CD14-positive monocyte (primary cell): ENCODE results near the gene CMTM4. TPM values are rescaled to one million over a fixed set of nuclear protein-coding genes. Genes with fewer than 3 reads are reported as not detected.
A peak's percentile ranks its signal among the peaks of the same experiment; 100 is the strongest.

Experiments
- DNase-seq, 3 donors: peaks; one replicate each; pipeline ENCODE4 v3.0.0-alpha.2; 2011 to 2022
- H2AFZ ChIP-seq: 2 replicates; pipeline ENCODE4 v1.6.0; 2012; ENCODE audit warnings: mild to moderate bottlenecking, low read depth, low read length, inconsistent platforms; ENCODE audit not compliant: insufficient read depth, poor library complexity, severe bottlenecking
- H3K27ac ChIP-seq, 2 donors: 1 replicate in 1 of 2; 2 replicates in 1 of 2; pipeline ENCODE4 v1.5.1; 2012 to 2013; ENCODE audit warnings: low read length in 2 of 2, control low read depth in 1 of 2, inconsistent platforms in 1 of 2, low read depth in 1 of 2, mild to moderate bottlenecking in 1 of 2
- H3K27me3 ChIP-seq, 2 donors: one replicate each; pipeline versions ENCODE4 v1.6.0 to v1.6.1; 2011 to 2013; ENCODE audit warnings: low read length in 2 of 2; ENCODE audit not compliant: control insufficient read depth in 2 of 2, insufficient read depth in 2 of 2
- H3K36me3 ChIP-seq, 2 donors: replicated peaks in 1 of 2; 1 replicate in 1 of 2; 2 replicates in 1 of 2; pipeline versions ENCODE4 v1.5.1 to v1.6.1; 2012 to 2013; ENCODE audit warnings: low read length in 2 of 2, control low read depth in 1 of 2, inconsistent platforms in 1 of 2, mild to moderate bottlenecking in 1 of 2; ENCODE audit not compliant: insufficient read depth in 2 of 2, control insufficient read depth in 1 of 2
- H3K4me1 ChIP-seq, 2 donors: 1 replicate in 1 of 2; 2 replicates in 1 of 2; pipeline versions ENCODE4 v1.5.1 to v1.6.1; 2012 to 2013; ENCODE audit warnings: low read length in 2 of 2, control low read depth in 1 of 2, inconsistent platforms in 1 of 2, mild to moderate bottlenecking in 1 of 2, moderate library complexity in 1 of 2; ENCODE audit not compliant: insufficient read depth in 2 of 2, control insufficient read depth in 1 of 2
- H3K4me2 ChIP-seq: replicated peaks from 2 replicates; pipeline ENCODE3; 2012; ENCODE audit warnings: low read length, moderate library complexity, mild to moderate bottlenecking; ENCODE audit not compliant: poor library complexity, severe bottlenecking; ENCODE audit errors: extremely low read depth
- H3K4me3 ChIP-seq, 3 experiments: fragments of 200-600 bp in 1 of 3; sonication (generic) in 1 of 3; replicated peaks in 1 of 3; 1 replicate in 2 of 3; 2 replicates in 1 of 3; pipeline ENCODE4 v1.5.1; 2011 to 2013; ENCODE audit warnings: low read length in 3 of 3, mild to moderate bottlenecking in 3 of 3, control low read depth in 2 of 3, low read depth in 2 of 3, inconsistent platforms in 1 of 3, moderate library complexity in 1 of 3
- H3K79me2 ChIP-seq: 2 replicates; pipeline ENCODE4 v1.6.0; 2012; ENCODE audit warnings: mild to moderate bottlenecking, control low read depth, inconsistent platforms, low read length, moderate library complexity; ENCODE audit not compliant: insufficient read depth
- H3K9ac ChIP-seq: 2 replicates; pipeline ENCODE4 v1.6.0; 2017; ENCODE audit warnings: low read length, mild to moderate bottlenecking; ENCODE audit not compliant: insufficient read depth, poor library complexity, severe bottlenecking
- H3K9me3 ChIP-seq, 2 donors: replicated peaks in 1 of 2; 1 replicate in 1 of 2; 2 replicates in 1 of 2; pipeline versions ENCODE4 v1.5.1 to v1.6.1; 2012 to 2013; ENCODE audit warnings: low read length in 2 of 2, control low read depth in 1 of 2; ENCODE audit not compliant: control insufficient read depth in 1 of 2, insufficient read depth in 1 of 2
- H4K20me1 ChIP-seq: 2 replicates; pipeline ENCODE4 v1.6.0; 2012; ENCODE audit warnings: mild to moderate bottlenecking, low read length, control low read depth, moderate library complexity; ENCODE audit not compliant: insufficient read depth
- H3K27ac Mint-ChIP-seq, 7 donors: one replicate each; pipeline ENCODE4 v1.8.0; 2020; ENCODE audit warnings: mild to moderate bottlenecking in 7 of 7, mixed read lengths in 7 of 7, moderate library complexity in 6 of 7, inconsistent platforms in 2 of 7
- H3K27me3 Mint-ChIP-seq, 3 donors: one replicate each; pipeline ENCODE4 v1.8.0; 2021 to 2022; ENCODE audit warnings: low read depth in 3 of 3, mild to moderate bottlenecking in 3 of 3, mixed read lengths in 3 of 3, moderate library complexity in 3 of 3, inconsistent platforms in 1 of 3
- H3K36me3 Mint-ChIP-seq, 2 donors: one replicate each; pipeline ENCODE4 v1.8.0; 2020; ENCODE audit warnings: mixed read lengths in 2 of 2, inconsistent platforms in 1 of 2, mild to moderate bottlenecking in 1 of 2
- H3K4me1 Mint-ChIP-seq: one replicate; pipeline ENCODE4 v1.8.0; 2020; ENCODE audit warnings: mild to moderate bottlenecking, mixed read lengths
- H3K4me3 Mint-ChIP-seq, 2 donors: one replicate each; pipeline ENCODE4 v1.8.0; 2020; ENCODE audit warnings: mild to moderate bottlenecking in 2 of 2, mixed read lengths in 2 of 2, moderate library complexity in 1 of 2
- H3K9me3 Mint-ChIP-seq, 7 donors: one replicate each; pipeline ENCODE4 v1.8.0; 2020 to 2022; ENCODE audit warnings: mixed read lengths in 7 of 7, mild to moderate bottlenecking in 6 of 7, moderate library complexity in 6 of 7, inconsistent platforms in 2 of 7
- CTCF ChIP-seq: fragments of 200-600 bp; IDR thresholded peaks from one replicate; pipeline ENCODE4 v1.8.0; 2022; ENCODE audit warnings: antibody characterized with exemption, mild to moderate bottlenecking
- WGBS: methylation state at CpG from one replicate; pipeline ENCODE4 v1.1.5; 2013; ENCODE audit warnings: missing lambda C conversion rate; ENCODE audit not compliant: insufficient coverage; 5-methylcytosine and 5-hydroxymethylcytosine counted together
- intact Hi-C, 2 donors: fragments of 100-400 bp; cut with micrococcal nuclease; formaldehyde crosslinking; loops; one replicate each; pipeline versions ENCODE4 v1.15.0 to v1.15.1; 2023
- polyA plus RNA-seq, 3 donors: library from polyadenylated mRNA; depleted of rRNA in 1 of 3; unstranded in 2 of 3; stranded (reverse) in 1 of 3; fragments of 300-500 nt in 2 of 3; fragments of >200 nt in 1 of 3; fragmentation: Illumina TruSeq in 2 of 3; gene quantifications; 1 replicate in 2 of 3; 2 replicates in 1 of 3; pipeline ENCODE4 v1.2.3, GENCODE V29; 2012 to 2021

CMTM4 gene
- polyA plus RNA-seq, 3 donors: 0.41 to 21.2 (median 0.45) TPM

- Histone ChIP-seq H3K4me3 (peak overlapping the region in 1 of 3 experiments; percentile 30), H3K79me2 (no peaks in the 10 kb centered on the region), H3K27me3 (no peaks in the 10 kb centered on the region), H3K4me1 (peaks cover 51 to 53% of the 10 kb centered on the region in 2 donors), H2AFZ (peak overlapping the region; percentile 56), H3K9me3 (no peaks in the 10 kb centered on the region), H3K9ac (no peak overlapping the region), H3K36me3 (no peaks in the 10 kb centered on the region), H3K27ac (peak overlapping the region; percentile 16 to 28), H4K20me1 (no peaks in the 10 kb centered on the region), H3K4me2 (peak overlapping the region; percentile 47)
- H3K27ac Mint-ChIP-seq: peak overlapping the region in 3 of 7 donors; percentile 66 to 70 (median 67)
- peaks cover 0 to 3% (median 0%) of the 10 kb centered on the region in 7 donors for H3K9me3 Mint-ChIP-seq
- peaks cover 0 to 5% (median 2%) of the 10 kb centered on the region in 3 donors for H3K27me3 Mint-ChIP-seq
- TF ChIP-seq CTCF: no peak
- no peaks in the 10 kb centered on the region for H3K36me3 Mint-ChIP-seq
- intact Hi-C loops: no loop called here
- peaks cover 56% of the 10 kb centered on the region for H3K4me1 Mint-ChIP-seq
- WGBS: 37% methylated on average over 6 of the region's 9 CpGs
- peak in 1 of 3 donors; percentile 13 for DNase-seq
- peak overlapping the region; percentile 54 to 85 for H3K4me3 Mint-ChIP-seq
Measured at GRCh38 chr16:66703406-66704215, 7.1 kb upstream of the CMTM4 start.

DNA sequence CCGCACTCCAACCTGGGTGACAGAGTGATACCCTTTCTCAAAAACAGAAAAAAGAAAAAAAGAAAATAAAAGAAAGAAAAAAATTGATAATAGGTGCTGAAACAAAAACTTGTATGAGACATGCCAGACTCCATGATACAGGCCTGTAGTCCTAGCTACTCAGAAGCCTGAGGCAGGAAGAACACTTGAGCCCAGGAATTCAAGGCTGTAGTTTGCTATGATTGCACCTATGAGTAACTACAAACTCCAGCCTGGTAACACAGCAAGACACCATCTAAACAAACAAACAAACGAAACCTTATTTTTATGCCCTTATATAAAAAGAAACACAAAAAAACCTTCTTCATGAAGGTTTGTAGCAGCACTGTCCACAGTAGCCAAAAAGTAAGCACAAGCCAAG is 5.0 kb upstream of the CMTM4 start:
- H3K4me3 ChIP-seq: peak overlapping the region in 1 of 3 experiments; percentile 30
- peak overlapping the region in 4 of 7 donors; percentile 54 to 79 (median 72) for H3K27ac Mint-ChIP-seq
- H3K27me3 ChIP-seq: no peaks in the 10 kb centered on the region
- H3K9me3 Mint-ChIP-seq: peaks cover 0 to 2% (median 0%) of the 10 kb centered on the region in 7 donors
- peaks cover 6% of the 10 kb centered on the region for H3K79me2 ChIP-seq
- peaks cover 70% of the 10 kb centered on the region for H3K4me1 Mint-ChIP-seq
- no peak for TF ChIP-seq CTCF
- H3K36me3 Mint-ChIP-seq: no peaks in the 10 kb centered on the region
- H3K4me2 ChIP-seq: no peak overlapping the region
- H3K9me3 ChIP-seq: no peaks in the 10 kb centered on the region
- intact Hi-C loops: no loop called here
- H3K9ac ChIP-seq: no peak overlapping the region
- H3K27ac ChIP-seq: peak overlapping the region; percentile 28 to 48
- no peak overlapping the region for H2AFZ ChIP-seq
- no peak overlapping the region for H3K4me3 Mint-ChIP-seq
- H3K4me1 ChIP-seq: peaks cover 61 to 68% of the 10 kb centered on the region in 2 donors
- peaks cover 0 to 5% (median 0%) of the 10 kb centered on the region in 3 donors for H3K27me3 Mint-ChIP-seq
- no peak for DNase-seq
- WGBS: 86% methylated on average over 1 of the region's 2 CpGs
- H3K36me3 ChIP-seq: no peaks in the 10 kb centered on the region
- H4K20me1 ChIP-seq: no peaks in the 10 kb centered on the region
